A549 treated with Mapracorat at 1 μM for 4 hours (cell line): ENCODE results near the gene C16orf78. TPM values are rescaled to one million over a fixed set of nuclear protein-coding genes. Genes with fewer than 3 reads are reported as not detected.

Experiments
- total RNA-seq: library from RNA; stranded (reverse); fragments of 200-300 nt; extraction: Qiagen RNA extraction; gene quantifications from 5 replicates; pipeline ENCODE4 v1.2.3, GENCODE V29; 2022

C16orf78 gene, protein sequence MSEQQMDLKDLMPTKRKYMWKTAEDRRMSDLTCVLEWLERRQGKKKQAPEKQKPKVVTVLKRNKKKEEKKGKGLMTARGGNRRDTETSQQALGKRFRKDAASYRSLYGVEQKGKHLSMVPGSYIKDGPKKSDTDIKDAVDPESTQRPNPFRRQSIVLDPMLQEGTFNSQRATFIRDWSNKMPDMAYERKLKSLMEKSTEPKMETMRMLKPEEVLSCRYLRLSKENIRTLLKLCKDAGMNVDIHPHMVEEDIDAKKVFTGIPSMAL
- not detected in 5 replicates for total RNA-seq

DNA sequence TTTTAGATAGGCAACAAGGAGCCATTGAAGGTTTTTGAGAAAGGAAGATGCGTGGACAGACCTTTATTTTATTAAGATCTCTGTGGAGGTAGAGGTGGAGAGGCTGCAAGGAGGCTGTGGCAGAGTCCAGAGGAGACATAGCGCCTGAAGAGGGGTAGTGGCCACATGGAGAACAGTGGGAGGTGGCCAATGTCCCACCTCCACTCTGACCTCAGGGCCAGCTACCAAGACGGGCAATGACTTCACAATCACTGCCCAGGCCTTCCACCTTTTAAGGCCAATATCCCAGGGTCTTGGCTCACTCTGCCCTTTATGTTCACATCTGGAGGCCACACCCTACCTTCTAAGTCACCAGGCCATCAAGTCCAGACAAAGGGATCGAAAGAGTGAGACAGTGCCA, at the start of gene C16orf78:
TSS of gene C16orf78 (plus strand) at position 301 of the 400 bp plus-strand sequence. CDS start 136 bp downstream, outside the sequence.

Other genes with a start within 250 kb of the C16orf78 start
- 0.06 to 0.16 TPM (median 0.10 TPM) in 3 of 5 replicates, not detected in the others for gene CBLN1, start 92.0 kb upstream of the C16orf78 start, total RNA-seq